ENCODE data around the gene ABLIM1. TPM values are rescaled to one million over a fixed set of nuclear protein-coding genes. Genes with fewer than 3 reads are reported as not detected.

Gene ABLIM1
- total RNA-seq, 1 donor from 2014 or later = 51.4 TPM

DNA sequence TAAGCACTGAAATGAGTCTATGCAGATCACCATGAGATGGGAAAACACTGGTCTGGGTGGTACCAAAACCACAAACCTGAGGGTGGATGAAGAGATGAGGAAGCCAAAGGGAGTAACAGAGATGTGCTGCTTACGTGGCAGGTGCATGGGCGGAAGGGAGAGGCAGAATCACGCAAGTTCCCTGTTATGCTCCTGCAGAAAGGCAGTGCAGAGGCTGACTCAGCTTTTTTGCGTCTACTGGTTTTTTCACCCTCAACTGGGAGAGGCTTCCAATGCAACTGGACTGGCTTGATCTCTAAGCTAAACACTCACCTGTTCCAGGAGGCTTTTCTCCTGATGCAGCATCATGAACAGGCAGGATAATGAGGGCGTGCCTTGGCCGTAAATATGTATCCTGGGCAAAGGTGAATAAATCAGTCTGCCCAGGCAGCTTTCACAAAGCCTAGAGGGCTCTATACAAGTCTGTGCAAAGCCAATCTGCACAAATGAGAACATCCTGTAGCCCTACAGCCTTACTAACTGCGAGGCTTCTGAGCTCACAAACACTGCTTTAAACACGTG, 158.4 kb downstream of the ABLIM1 start:
- FAIRE-seq (no peak), DNase-seq (ENCODE audit: low spot score in 2 of 2) (no peak)

DNA sequence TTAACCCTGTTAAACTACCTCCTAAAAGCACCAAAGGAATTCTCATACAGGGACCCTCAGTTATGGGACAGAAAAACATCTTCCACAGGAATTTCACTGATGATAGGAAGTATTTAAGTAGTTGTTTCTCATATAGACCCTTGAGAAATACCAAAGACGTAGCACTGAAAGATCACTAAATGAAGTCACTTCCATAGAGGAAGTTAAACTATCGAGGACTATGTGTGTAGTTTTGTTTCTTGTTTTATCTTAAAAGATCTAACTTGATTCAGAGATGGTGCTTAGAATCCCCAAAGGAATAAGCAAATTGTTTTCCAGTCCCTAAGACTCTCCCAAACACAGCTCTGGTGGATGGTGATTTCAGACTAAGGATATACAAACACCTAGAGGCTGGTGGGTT, 159.0 kb downstream of the ABLIM1 start:
- DNase-seq (ENCODE audit: low spot score in 2 of 2) (no peak), FAIRE-seq (no peak)

DNA sequence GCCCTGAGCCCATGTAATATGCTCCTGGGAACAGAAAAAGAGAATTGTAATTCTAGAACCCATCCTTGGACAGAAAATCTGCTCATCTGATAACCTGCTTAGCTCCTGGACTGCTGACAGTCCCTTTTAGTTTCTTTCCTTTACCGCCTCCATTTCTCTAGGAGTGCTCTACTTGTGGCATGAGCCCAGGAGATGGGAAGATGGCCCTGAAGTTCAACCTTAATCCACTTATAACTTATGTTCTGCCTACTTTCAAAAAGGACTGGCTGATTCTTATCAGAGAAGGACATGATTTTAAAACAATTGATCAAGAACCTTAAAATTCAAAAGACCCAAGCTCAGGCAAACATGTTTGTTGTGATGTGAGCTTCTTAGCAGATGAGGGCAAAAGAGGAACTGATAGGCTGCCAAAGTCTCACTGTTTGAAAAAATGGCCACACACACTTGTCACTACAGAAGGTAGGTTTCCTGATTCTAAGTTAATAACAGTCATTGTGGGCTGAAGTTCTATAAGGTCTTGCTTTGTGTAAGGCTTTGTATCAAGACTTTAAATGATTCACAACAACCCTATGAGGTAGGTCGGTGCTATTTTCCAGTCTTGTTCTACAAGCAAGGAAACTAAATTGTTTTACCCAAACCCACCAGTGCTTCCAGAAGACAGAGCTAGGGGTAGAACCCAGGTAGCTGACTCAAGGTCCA, 159.5 kb downstream of the ABLIM1 start:
- no peak for DNase-seq (ENCODE audit: low spot score in 2 of 2)
- no peak for FAIRE-seq

DNA sequence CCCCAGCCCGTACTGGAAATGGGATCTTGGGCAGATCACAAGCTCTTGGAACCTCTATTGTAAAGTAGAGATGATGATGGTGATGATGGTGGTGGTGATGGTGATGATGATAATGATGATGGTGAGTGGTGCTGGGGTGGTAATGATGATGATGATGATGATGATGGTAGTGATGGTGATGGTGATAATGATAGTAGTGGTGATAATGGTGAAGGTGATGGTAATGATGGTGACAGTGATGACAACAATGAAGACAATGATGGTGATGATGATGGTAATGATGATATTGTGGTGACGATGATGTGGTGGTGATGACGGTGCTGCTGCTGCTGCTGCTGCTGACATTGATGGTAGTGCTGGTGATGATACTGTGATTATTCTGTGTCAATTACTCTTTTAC, 162.8 kb downstream of the ABLIM1 start:
- FAIRE-seq (no peak), DNase-seq (ENCODE audit: low spot score in 2 of 2) (no peak)

DNA sequence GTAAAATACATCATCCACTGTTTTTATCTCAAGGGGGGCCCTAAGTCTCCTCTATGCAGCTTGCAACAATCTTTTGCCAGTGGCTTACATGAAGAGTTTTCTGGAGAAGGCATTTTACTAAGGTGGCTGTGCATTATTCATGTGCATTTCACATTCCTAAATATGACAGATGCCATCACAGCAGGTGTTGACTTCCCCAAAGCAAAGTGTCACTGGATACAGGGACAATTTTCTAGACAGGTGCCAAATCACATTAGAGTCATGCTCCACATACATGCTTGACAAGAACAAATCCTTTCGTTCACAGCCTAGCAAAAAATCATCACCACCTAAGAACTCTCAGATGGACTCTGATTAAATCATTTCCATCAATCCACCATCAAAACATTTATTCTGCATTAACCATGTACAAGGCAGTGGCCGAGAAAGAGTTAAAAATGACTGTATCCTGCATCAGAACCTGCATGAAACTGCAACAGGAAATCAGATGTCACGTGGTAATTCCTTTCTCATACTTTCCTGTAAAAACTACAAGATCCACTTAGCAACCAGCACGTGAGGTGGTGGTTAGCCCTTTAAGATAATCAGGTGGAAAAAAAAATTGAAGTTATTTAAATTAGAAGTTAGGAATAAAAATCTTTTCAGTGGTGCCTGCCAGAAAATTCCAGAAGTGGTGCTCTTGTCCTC, 165.6 kb downstream of the ABLIM1 start:
- FAIRE-seq = no peak
- no peak for DNase-seq (ENCODE audit: low spot score in 2 of 2)

DNA sequence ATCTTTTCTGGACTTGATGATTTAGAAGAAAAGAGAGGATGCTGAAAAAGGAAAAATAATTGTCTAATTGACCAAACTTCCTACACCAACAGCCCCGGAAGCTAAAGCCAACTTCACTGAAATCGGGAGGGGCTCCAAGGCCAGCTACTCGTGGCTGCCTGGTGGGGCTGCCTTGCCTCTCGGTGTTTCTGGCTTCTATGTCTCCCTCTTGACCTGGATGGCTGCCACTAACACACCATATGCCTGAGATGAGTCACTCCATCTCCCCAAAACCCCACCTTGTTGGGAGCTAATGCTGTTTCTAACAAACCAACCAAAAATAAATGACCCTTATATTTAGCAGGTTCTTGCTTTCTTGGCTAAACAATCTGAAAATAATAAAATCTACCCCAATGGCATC, 166.1 kb downstream of the ABLIM1 start:
- DNase-seq (ENCODE audit: low spot score in 2 of 2) (no peak), FAIRE-seq (no peak)

DNA sequence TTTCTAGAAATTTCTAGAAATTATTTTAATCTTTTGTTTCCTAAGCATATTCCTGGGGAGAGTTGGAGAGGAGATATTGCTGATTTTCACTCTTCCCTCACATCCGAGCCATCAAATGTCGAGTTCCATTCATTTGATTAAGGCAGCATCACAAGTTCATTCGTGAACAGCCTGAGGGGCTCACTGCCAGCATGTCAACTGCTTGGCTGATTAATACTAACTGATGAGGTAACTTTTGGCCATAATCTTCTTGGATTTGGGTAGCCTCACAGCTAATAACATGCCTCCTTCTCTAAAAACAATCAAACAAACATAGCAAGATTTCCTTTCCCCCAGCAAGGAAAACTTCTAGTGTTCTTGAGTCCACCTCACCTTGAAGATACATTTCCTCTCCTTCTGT, 166.7 kb downstream of the ABLIM1 start:
- FAIRE-seq (no peak), DNase-seq (ENCODE audit: low spot score in 2 of 2) (no peak)

DNA sequence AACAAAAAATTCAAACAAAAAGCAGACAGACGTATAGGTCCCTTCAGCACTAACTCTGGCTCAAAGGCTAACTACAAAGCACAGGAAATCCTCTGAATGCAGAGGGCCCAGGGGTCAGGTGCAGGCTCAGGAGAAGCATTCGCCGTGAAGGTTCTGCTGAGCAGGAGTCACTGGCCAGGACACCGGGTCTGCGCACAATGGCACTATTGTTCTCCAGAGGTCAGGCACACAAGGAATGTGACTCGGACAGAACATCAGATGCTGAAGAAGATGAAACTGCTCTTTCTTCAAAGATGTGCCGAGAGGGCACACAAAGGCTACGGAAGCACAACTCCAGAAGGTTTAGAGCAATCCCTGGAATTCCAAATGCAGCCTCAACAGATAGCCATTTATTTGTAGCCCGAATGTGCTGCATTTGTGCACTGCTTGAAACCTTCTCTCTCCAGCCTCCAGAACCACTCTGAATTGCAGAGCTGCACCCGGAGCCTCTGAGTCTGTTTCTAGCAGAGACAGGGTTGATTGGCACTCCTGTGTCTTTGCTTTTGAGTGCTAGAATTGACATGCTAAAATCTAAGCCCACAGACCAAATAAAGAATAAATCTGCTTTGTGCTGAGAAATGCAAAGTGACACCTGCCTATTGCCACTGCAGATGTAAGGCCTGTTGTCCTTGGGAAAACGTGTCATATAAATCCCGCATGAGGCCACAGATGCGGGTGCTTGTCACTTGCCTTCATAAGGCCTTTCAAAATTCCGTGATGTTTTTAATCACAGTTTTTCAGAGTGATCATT, 168.4 kb downstream of the ABLIM1 start:
- no peak for FAIRE-seq

DNA sequence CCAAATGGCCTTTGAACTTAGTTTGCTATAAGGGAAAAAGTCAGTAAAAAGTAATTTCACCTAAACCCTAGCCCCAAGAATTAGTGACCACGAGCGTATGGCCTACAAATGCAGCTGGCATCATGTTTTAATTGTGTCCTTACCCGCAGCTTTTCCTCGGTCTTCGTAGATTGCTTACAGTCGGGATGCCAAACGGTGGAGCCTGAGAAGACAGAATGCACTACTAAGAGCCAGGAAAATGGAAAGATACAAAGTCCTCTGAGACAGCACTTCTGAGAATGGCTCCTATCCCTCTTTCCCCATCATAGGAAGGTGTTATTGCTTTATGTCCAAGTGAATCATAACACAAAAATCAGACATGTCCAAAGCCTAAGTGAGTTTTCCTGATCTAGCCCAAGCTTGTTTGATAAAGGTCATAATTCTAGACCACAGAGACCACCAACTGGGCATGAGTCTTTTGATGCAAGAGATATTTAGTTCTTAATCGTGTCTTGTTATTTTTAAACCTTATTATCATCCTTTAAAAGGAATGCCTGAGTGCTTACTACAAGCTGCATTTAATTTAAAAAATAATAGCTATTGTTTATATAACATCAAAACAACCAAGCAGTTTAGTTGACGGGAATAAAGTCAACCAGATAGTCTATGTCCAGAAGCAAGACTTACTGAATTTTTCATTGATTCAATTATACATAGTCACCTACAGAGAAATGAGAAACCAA, 170.1 kb downstream of the ABLIM1 start:
- no peak for DNase-seq (ENCODE audit: low spot score in 2 of 2)
- FAIRE-seq = no peak

More for the DNA sequence above, 168.4 kb downstream of the ABLIM1 start:
- DNase-seq (ENCODE audit: low spot score in 2 of 2) = no peak

DNA sequence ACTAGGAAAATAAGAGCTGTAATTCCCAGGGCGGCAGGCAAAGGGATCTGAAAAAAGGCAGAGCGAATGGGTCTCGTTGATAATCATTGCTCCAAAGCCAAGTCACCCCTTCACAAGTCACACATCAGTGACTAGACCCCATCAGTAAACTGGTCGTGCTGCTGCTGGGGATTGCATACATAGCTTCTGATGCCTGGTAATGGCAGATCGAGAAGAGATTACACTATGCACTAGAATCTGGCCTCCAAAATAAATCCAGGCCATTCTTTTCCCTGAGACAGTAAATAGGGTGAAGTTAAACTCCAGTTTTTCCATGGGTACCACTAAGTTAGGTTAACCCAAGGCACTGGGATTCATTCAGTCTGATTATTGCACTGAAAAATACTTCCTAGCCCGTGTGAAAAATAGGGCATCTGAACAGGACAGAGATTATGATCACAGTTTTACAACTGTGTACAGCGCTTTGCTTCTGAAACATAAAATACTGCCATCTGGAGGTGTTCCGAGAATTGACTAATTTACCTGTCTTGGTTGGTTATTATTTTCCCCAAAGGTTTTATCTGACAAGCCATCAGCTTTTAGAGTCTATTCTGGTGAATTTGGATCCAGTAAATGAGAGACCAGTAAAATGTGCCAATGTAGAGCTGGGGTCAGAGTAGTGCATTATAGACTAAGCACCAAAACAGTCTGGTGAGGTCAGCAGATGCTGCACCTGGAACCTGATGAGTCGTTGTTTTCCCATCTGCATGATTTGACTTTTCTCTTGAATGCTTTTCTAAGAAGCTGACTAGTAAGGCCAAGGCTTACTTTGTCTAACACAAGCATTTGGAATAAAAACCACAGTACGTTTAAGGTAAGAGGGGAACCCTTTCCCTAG, 170.9 kb downstream of the ABLIM1 start:
- FAIRE-seq (no peak), DNase-seq (ENCODE audit: low spot score in 2 of 2) (no peak)

DNA sequence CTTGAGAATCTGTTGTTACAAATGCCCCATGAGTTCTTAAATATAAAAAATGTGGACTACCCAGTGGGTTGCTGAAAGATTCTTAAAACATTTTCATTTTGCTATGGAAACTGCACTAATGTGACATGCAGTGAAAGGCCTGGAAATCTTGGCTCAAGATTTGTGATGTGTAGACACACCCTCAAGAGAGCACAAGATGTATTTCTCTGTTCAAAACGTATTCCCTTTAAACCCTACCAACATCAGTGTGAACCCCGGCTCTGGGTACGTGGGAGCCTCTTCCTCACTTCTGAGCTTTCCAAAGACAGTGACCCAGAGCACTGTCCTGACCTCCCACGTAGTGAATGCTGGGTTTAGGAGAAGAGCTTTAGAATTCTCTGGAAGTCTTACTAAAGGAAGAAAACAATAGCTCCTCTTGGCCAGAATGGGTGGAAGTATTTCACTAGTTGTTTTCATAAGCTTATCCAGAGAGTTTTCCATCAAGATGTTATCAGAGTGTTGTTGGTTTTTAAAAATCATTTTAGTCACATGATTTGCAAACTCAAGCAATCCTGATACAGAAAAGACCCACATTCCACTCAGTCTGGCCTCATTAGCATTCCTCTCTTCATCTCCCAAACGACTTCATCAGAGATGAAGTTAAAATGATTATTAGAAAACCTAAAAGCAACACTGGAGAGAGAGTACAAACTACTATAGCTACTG, 172.2 kb downstream of the ABLIM1 start:
- DNase-seq (ENCODE audit: low spot score in 2 of 2) = no peak
- FAIRE-seq = no peak

DNA sequence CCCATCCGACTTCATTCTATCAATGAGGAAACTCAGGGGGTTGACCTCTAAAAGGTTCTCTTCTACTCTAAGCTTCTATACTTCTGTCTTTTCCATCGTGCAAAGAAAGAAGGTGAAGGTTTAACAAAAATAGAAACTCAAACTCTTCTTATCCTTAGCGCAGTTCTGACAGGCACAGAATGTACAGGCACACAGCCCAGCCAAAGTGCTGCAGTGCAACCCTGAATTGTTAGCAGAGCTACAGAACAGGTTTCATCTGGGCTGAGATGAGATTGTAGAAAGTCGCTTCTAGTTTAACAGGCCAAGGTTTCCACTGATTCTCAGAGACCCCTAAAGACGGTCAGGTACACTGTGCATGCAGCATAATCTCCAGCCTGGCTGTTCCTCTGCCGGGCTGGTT, 174.5 kb downstream of the ABLIM1 start:
- FAIRE-seq (no peak), DNase-seq (ENCODE audit: low spot score in 2 of 2) (no peak)

DNA sequence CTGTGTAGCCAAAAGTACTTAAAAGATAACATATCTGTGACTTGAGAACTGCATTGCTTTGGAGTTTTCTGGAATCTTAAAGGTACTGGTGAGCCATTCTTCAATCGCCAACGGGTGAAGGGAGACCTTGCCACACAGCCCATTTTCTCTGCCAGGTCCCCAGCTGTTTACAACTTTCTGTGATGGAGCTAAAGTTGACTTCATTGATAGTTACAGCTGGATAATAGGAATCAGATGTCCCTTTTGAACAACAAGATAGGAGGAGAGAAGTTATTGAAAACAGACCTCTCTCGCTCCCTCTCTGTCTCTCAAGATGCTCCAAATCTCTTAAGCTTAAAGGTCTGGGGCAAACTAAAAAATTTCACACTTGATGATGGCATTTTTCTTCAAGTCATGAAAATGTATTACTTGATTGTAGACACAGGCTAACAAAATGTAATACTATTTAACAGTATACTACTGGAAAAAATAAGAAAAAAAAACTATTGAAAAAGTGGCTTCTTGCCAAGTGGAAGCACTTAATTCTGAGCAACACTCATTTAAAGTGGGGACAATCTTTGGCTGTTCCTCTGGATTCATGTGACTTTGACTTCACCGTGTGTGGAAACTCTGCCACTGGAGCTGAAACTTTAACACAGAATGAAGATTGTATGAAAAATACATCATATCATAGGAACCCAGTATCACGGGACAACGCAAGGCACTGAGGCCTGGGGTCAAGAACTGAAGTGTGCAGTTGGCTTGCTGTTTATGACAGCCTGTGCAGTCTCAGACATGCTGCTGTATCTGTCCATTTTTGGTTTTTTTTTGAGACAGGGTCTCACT, 175.4 kb downstream of the ABLIM1 start:
- FAIRE-seq (no peak), DNase-seq (ENCODE audit: low spot score in 2 of 2) (no peak)

DNA sequence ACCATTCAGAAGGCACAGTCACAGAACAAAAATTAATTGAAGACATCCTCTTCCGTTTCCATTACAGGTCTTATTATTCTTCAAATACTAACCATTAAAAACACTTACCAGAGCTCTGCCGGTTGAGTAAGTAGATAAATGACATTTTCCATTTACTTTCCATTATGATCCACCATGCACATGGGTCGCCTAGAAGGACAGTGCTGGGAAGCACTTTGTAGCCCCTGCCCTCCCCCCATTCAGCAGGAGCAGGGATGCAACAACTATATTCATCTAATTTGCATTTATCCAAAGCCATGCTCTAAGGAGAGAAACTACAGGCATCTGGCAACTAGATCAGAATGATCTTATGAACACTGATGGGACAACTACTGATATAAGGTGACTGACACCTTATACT, 177.0 kb downstream of the ABLIM1 start:
- FAIRE-seq = no peak

DNA sequence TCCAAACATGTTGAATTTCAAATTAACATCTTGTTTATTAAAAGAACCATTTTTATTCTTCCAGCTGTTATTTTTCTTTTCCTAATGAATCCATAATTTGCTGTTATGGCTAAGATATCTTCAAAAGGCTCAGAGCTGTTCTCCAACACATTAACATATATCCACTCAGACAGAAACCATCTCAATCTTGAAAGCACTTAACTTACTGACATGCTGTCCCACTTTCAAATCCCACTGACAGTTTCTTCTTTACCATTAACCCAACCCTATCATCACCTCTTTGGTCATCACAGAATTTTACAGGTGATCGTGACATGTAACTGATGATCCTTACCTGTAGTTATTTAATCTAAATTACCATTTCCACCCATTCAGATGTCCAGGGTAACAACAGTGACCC, 178.2 kb downstream of the ABLIM1 start:
- no peak for DNase-seq (ENCODE audit: low spot score in 2 of 2)
- no peak for FAIRE-seq

More for the DNA sequence above, 177.0 kb downstream of the ABLIM1 start:
- DNase-seq (ENCODE audit: low spot score in 2 of 2) = no peak

DNA sequence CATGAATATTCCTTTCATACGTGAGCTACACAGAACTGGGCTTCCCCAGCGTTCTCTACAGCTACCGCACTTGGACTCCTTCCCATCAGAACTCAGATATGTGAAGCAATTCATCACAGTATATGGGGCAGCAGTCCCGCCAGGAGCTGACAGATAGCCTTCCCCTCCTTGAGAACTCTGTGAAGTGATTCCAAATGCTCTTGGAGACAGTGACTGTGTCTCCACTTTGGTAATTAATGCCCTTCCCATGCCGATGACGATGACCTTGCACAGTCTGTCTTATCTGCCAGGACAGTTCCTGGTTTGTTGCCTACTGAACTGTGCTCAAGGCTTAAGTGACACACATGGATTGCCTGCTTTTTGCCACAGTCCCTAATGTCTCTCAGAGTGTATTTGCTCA, 178.8 kb downstream of the ABLIM1 start:
- no peak for DNase-seq (ENCODE audit: low spot score in 2 of 2)
- no peak for FAIRE-seq

DNA sequence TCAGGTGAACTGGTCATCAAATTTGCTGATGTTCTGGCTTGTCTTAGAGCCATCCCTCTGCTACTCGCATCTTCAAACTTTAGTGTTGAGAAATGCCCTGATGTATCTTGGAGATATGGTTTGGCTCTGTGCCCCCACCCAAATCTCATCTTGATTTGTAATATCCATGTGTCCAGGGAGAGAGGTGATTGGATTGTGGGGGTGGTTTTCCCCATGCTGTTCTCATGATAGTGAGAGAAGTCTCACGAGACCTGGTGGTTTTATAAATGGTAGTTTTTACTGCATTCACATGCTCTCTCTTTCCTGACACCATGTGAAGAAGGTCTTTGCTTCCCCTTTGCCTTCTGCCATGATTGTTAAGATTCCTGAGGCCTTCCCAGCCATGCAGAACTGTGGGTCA, 179.8 kb downstream of the ABLIM1 start:
- DNase-seq (ENCODE audit: low spot score in 2 of 2) = no peak
- no peak for FAIRE-seq

DNA sequence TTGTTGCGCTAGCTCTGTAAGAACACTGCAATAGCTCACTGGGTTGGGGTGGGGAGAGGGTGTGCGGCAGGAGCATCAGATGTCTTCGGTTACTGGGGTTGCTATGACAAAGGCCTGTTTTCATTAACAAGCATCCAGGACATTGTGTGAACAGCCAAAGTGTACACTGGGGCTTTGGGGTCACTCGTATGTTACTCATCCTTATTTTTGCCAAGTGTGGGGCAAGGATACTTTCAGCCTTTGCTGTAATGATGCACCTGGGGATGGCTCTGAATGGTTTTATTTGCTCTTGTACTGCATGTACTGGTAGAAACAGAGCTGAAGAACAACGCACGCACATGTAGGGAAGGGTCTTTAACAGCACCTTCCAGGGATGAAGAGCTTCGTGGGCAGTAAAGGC, 180.8 kb downstream of the ABLIM1 start:
- DNase-seq (ENCODE audit: low spot score in 2 of 2) = no peak

More for the DNA sequence above, 180.8 kb downstream of the ABLIM1 start:
- no peak for FAIRE-seq

Data from frontal cortex (tissue), 4 donors.